Suppressor macrophage treated with lipopolysaccharide for 1 hour (primary cell): ENCODE measurements around the gene HOXD8.

Source experiments
- DNase-seq, 3 donors: peaks; one replicate each; pipeline ENCODE4 v3.0.0-alpha.2; 2020 to 2022

HOXD8 gene

DNA sequence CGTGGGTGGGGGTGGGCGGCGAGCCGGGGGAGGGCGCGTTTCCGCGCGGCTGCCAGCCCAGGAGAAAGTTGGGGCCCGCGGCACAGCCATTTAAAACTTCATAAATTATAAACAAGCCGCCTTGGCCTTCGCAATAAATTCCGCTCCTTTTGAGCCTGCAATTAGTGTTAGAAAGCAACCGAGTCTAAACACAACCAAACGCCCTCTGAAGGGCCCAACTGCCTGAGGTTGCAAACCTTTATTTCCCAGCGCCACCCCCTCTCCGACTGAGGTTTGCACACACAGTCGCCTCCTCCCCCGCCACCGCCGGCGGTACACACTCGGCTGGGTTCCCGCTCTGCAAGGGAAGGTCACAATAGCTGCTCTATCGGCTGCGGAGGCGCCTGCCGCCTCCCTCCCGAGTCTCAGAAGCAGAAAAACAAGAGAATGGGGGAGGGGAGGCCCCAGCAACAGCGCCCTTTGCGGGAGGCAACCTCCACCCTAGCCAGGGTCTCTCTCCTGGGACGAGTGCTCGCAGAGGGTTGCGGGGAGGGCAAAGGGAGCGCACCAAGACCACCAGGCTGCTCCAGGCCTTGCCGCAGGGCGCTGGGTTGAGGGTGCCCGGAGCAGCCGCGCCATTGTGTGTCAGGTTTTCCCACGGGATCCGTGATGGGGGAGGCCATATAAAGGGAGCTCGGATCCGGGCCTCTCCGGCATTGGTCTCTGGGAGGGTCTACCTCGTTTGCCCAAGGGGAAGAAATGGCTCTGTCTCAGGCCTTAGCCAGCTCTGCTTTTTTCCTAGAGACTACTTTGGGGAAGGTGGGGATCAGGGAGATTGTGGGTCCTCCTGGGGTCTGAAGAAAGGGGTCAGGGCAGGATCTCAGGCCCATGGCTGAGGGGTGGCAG lies 45.6 kb downstream of the HOXD8 start:
- no peak for DNase-seq

DNA sequence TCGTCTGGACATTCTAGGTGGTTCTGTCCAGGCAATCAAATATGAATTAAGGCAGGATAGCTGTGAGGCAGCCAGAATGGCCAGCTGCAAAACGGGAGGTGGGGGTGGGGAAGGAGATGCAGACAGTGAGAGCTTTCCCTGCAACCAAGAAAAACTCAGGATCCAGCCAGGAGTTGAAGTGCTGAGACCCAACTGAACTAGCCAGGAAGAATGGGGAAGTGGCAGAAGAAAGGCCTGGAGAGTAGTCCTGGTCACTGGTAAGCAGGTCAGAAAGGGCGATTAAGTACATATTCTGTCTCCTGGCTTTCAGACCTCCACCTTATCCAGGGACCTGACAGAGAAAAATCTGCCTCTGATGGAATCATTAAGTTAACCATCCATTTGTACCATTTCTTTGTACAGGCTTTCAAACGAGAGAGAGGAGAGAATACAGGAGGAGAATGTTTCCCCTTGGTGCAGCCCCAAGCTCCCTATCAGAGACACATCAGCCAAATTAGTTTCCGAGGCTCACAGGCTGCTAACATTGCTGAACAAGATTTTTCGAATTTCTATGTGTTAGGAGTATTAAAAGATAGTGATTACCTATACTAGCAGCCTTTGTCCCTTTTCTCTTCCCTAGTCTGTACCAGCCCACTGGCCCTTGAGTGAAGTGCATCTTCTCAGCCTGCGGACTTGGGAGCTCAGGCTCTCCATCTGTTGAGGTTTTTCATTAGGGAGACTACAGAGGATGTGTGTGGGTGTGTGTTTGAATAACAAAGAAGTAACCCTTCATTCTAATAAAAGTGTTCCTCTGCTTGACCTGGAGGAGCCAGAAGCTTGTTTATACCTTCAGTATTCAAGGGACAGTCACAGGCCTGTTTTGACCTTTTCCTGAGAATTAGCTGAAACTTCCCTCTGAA lies 46.5 kb downstream of the HOXD8 start:
- no peak for DNase-seq

DNA sequence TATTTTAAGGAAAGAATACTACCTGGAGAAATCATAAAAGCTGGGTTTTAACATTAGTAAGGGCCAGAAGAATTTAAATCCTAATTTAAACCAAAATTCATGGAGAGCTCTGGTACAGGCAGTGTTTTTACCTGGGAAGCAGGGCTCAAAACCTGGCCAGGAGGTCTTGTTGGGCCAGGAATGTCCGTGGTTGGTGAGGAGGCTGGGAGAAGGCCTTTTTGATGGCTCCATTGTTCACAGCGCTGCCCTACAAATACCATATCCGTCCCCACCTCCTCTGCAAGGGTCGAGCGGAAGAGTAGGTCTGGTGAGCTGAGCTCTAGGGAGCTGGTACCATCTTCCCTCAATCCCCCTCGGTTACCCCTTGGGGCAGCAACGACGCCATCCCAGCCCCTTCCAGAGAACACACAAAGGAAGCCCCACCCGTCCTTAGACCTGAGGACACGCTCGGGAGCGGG lies 48.1 kb downstream of the HOXD8 start:
- no peak for DNase-seq

DNA sequence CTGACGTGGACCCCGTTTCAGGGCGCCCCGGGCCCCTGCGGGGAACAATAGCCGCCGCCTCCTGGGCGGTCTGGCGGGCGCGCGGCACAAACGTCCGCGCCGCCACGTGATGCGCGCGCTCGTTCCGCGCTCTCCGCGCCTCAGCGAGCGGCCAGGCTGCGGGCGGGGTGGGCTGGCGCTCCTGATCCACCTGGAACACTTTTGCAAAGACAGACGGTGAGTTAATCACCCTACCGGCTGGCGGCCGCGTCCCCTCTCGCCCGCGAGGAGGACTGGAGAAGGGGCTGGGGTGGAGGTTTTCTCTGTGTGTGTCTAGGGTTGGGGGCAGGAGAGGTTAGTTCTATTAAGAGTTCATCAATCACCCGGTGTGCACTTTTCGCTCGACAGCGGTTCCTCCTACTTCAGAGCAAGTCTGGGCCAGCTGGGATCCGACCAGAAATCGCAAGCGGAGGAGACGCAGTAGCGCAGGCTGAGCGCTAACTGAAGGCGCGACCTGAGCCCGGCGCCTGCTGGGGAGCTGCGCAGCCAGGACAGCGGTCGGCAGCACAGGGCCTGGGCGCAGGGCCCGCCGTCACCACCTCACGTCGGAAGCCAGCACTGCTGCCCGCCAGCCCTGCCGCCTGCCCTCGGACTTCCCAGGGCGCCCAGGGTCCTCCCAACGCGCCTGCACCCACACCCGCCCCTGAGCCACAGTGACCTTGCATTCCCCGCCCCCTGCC lies 48.7 kb downstream of the HOXD8 start:
- DNase-seq = no peak

DNA sequence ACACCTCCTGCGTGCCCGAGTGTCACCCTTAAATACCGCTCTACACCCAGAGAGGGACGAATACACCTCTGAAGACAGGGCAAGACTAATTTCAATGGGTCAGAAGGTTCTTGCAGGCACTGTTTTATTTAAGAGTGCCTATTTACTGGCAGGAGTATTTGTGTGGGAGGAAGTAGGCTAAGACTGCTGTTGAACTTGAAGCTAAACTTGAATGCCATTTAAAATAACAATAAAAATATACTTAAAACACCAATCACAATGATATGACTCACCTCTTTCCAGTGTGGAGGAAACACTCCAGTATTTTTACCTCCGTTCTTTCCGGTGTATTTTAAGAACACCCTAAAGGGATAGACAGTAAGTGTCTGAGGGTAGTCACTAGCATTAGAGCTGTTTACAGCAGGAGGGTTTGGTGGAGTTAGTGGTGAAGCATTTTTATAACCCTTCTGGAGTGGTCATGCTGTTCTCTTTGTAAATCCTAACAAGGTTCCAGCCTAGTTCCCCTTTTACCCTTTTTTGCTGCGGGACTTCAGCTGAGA lies 49.3 kb downstream of the HOXD8 start:
- no peak for DNase-seq

DNA sequence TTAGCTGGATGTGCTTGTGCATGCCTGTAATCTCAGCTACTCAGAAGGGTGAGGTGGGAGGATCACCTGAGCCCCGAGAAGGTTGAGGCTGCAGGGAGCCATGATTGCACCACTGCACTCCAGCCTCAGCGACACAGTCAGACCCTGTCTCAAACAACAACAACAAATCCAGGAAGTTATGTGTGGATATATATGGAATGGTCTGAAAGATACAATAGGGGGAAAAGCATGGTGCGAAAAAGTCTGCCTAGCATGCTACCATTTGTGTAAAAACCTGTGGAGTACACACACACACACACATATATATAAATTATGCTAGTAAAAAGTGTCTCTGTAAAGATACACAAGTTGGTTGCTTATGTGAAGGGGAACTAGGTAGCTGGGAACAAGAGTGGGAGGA lies 52.0 kb downstream of the HOXD8 start:
- DNase-seq = no peak
